ENCODE measurements around the gene CACNA2D4. TPM values are rescaled to one million over a fixed set of nuclear protein-coding genes. Genes with fewer than 3 reads are reported as not detected.

The CACNA2D4 gene
- polyA plus RNA-seq, 1 experiment: 0.22 TPM

- Histone ChIP-seq H3K27me3 (ENCODE audit: control insufficient read depth, insufficient read depth, low read length) (peaks cover 60% of the 10 kb centered on the region), H3K9me3 (ENCODE audit: control insufficient read depth, insufficient read depth, low read length) (no peaks in the 10 kb centered on the region; the same call in 1 of the 2 replicates), H3K4me3 (ENCODE audit: low read depth, low read length) (no peak overlapping the region), H3K27ac (ENCODE audit: low read depth, low read length) (no peak overlapping the region)
- ChIA-PET POLR2A (no interaction called here), CTCF (no interaction called here)
- no peak for TF ChIP-seq CTCF (IDR thresholded peaks at IDR 0.05; ENCODE audit: low read depth, low read length)
- DNase-seq (ENCODE audit: low read depth, low spot score): no peak
Observed at GRCh38 chr12:1916371-1917171, 1.9 kb downstream of the CACNA2D4 start.

GRCh38 chr12:1915082-1915968 lies 3.1 kb downstream of the CACNA2D4 start:
- peaks cover 54% of the 10 kb centered on the region for H3K27me3 ChIP-seq (ENCODE audit: control insufficient read depth, insufficient read depth, low read length)
- H3K9me3 ChIP-seq (ENCODE audit: control insufficient read depth, insufficient read depth, low read length): no peaks in the 10 kb centered on the region; the same call in 1 of the 2 replicates
- no peak overlapping the region for H3K4me3 ChIP-seq (ENCODE audit: low read depth, low read length)
- ChIA-PET CTCF (interaction anchor here (1.7 kb wide), 1 partner anchor 25 kb away, joined by 4 read pairs; no protein-coding TSS in a partner anchor), POLR2A (no interaction called here)
- no peak overlapping the region for H3K27ac ChIP-seq (ENCODE audit: low read depth, low read length)
- no peak for TF ChIP-seq CTCF (IDR thresholded peaks at IDR 0.05; ENCODE audit: low read depth, low read length)
- no peak for DNase-seq (ENCODE audit: low read depth, low spot score)

GRCh38 chr12:1914114-1914911 lies 4.1 kb downstream of the CACNA2D4 start:
- Histone ChIP-seq H3K4me3 (ENCODE audit: low read depth, low read length) (no peak overlapping the region), H3K27me3 (ENCODE audit: control insufficient read depth, insufficient read depth, low read length) (peaks cover 58% of the 10 kb centered on the region), H3K27ac (ENCODE audit: low read depth, low read length) (no peak overlapping the region), H3K9me3 (ENCODE audit: control insufficient read depth, insufficient read depth, low read length) (peaks cover 5% of the 10 kb centered on the region; the same call in 1 of the 2 replicates)
- ChIA-PET POLR2A (interaction anchor here (0.6 kb wide), 1 partner anchor 227 kb away, joined by 4 read pairs; no protein-coding TSS in a partner anchor), CTCF (interaction anchor here (1.7 kb wide), 1 partner anchor 26 kb away, joined by 4 read pairs; no protein-coding TSS in a partner anchor)
- no peak for TF ChIP-seq CTCF (IDR thresholded peaks at IDR 0.05; ENCODE audit: low read depth, low read length)
- no peak for DNase-seq (ENCODE audit: low read depth, low spot score)

- DNase-seq (ENCODE audit: low read depth, low spot score): no peak
- peaks cover 5% of the 10 kb centered on the region; the same call in 1 of the 2 replicates for H3K9me3 ChIP-seq (ENCODE audit: control insufficient read depth, insufficient read depth, low read length)
- CTCF ChIA-PET: interaction anchor here (1.1 to 1.7 kb wide), 2 partner anchors 27 kb away, joined by 4 read pairs; no protein-coding TSS in a partner anchor
Observed at GRCh38 chr12:1913377-1914113, 4.9 kb downstream of the CACNA2D4 start.

More at GRCh38 chr12:1913377-1914113, 4.9 kb downstream of the CACNA2D4 start:
- TF ChIP-seq CTCF (IDR thresholded peaks at IDR 0.05; ENCODE audit: low read depth, low read length): no peak
- Histone ChIP-seq H3K27ac (ENCODE audit: low read depth, low read length) (no peak overlapping the region), H3K4me3 (ENCODE audit: low read depth, low read length) (no peak overlapping the region), H3K27me3 (ENCODE audit: control insufficient read depth, insufficient read depth, low read length) (peaks cover 53% of the 10 kb centered on the region)
- POLR2A ChIA-PET: interaction anchor here (0.6 kb wide), 1 partner anchor 226 kb away, joined by 4 read pairs; no protein-coding TSS in a partner anchor

Measured in AG04450 (cell line).